ENCODE results near the gene CD93. TPM values are rescaled to one million over a fixed set of nuclear protein-coding genes. Genes with fewer than 3 reads are reported as not detected.

The CD93 gene
- total and polyA plus RNA-seq, 2 of the 8 experiments (the other 6 are each of a cell fraction or from before 2014, with no cell fraction given): under 0.01 to 0.07 TPM

- TF ChIP-seq RNF2 (IDR thresholded peaks at IDR 0.05; ENCODE audit: borderline replicate concordance, low read depth, low read length, missing control alignments, poor library complexity, severe bottlenecking) (no peak), TBP (IDR thresholded peaks at IDR 0.05; ENCODE audit: low read depth, low read length) (no peak), PHF8 (conservative IDR thresholded peaks at IDR 0.05; ENCODE audit: low read depth, low read length) (no peak), JUND (IDR thresholded peaks at IDR 0.05; ENCODE audit: low read length) (no peak), RXRA (IDR thresholded peaks at IDR 0.05; ENCODE audit: insufficient read depth, low read depth, low read length) (no peak), GTF2F1 (IDR thresholded peaks at IDR 0.05; ENCODE audit: borderline replicate concordance, low read depth, low read length) (no peak), NRF1 (IDR thresholded peaks at IDR 0.05; ENCODE audit: low read depth, low read length) (no peak)
Measured at GRCh38 chr20:23061262-23061661, 24.9 kb downstream of the CD93 start (continued).

Data from H1 (cell line).